ENCODE measurements around the gene PHOX2B.

Gene PHOX2B

GRCh38 chr4:41748571-41749475 is at the start of gene PHOX2B:
Gene PHOX2B, minus strand, starts transcription at chr4:41748725. Its CDS starts 115 bp downstream, at chr4:41748610.
- no peak for DNase-seq

DNA sequence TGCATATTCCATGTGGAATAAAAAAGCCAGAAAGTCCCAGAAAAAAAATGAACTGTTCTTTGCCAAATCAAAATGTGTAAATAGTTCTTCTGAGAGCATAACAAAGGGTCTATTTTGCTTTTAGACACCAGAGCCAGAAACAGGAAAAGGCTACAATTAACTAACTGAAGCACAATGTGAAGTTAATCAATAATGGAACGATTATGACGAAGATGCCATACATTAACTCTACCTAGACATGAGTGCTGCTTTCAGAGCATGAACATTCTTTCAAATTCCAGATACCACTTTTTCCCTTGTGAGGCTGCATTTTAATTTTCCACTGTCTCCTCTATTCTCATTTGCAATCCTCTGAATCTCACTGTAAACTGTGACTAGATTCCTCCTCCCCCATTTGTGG is 48.7 kb upstream of the PHOX2B start:
- DNase-seq = no peak

- no peak for DNase-seq
Observed at GRCh38 chr4:41796545-41797210, 48.2 kb upstream of the PHOX2B start.

DNA sequence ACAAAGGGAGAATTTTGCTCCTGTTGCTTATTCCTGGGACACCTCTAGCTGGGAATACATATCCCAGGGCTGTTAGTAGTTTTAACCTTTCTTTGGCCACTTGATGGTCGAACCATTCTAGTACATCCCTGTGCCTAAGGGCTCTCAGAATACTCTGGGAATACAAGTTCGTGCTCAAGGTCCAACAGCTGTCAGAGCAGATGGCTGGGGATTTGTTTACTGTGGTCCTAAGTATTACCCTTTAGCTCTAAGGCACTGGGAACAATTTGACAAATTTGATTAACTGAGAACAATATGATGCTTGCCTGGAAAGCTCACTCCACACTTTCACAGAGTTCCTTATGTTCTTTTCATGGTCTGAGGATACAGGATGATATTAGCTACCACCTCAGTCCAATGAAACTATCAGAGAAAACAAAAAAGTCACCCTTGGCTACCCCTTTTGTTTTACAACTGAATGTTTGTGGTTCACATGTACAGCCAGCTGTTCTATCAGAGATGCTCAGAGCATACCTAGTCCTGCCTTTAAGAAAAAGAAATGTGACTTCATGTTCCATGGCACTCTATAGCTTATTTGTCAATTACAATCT is 47.4 kb upstream of the PHOX2B start:
- DNase-seq = no peak

GRCh38 chr4:41792166-41792565 is 43.6 kb upstream of the PHOX2B start:
- DNase-seq = no peak

DNA sequence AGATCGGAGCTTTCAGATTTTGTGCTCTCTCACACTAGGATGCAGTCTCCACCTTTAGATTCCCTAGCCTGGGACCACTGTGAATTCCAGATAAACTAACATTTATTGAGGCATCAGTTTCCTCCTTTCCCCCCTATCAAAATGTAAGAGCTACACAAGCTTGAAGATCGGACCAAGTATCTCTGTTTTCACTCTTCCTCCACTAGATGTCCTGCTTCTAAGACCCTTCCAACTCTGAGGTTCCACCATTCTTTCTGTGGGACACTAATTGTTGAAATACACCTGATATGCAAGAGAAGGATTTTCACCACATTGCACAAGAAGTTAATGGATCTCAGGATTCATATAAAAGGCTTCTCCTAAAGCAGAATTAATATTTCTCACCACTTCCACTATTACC is 43.0 kb upstream of the PHOX2B start:
- no peak for DNase-seq

GRCh38 chr4:41787931-41788330 is 39.4 kb upstream of the PHOX2B start:
- no peak for DNase-seq

GRCh38 chr4:41785665-41786064 is 37.1 kb upstream of the PHOX2B start:
- DNase-seq = no peak

DNA sequence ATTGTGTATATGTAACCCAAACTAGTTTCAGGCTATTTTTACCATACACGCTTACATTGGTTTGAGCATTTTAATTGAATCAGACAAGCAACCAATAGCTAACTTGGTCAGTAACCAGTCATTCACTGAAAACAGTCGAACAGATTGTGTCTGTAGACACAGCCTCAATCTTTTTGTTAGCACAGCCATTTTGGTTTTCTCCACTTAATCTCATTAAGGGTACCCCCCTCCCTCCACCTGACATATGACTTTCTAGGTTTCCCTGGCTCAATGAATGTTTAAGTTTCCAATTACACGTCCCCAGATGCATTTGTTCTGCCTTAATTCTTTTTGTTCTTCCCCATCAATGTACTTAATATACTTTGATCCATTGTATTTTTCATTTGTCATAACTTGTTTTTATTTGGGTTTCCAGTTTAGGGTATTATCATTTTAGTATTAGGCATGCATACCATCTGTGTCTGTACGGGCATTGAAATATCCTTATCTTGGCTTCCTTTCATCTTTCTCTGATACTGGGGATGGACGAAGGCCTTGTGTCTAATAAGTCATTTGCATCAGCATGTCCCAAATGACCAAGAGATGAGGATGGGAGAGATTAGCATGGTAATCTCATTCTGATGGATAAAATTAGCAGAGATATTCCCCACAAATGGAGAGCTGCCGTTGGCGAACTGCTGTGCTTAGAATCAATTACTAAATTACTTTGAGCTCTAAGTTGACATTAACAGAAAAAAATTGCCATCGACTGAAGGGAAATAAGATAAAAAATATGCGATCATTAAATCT is 35.9 kb upstream of the PHOX2B start:
- DNase-seq = no peak

GRCh38 chr4:41776466-41776865 is 27.9 kb upstream of the PHOX2B start:
- no peak for DNase-seq

- no peak for DNase-seq
Observed at GRCh38 chr4:41763729-41764128, 15.2 kb upstream of the PHOX2B start.

DNA sequence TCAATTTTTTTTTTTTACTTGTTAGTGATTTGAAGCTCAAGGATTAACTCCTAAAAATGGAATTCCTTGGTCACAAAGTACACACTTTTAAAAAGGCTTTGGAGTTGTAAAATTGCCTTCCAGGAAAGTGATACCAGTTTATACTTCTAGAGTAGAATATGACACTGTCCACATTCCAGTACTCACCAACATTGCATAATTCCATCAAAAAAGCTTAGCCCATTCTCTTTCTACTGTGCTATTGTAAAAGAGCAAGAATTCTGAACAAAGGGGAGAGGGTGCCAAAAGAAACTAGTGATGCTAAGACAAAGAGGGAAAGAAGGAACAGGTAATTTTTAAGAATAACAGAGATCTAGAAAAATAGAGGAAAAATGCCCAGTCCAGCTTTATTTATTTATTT is 10.4 kb upstream of the PHOX2B start:
- no peak for DNase-seq

GRCh38 chr4:41757521-41758156 is 9.1 kb upstream of the PHOX2B start:
- DNase-seq = no peak

GRCh38 chr4:41753942-41754341 is 5.4 kb upstream of the PHOX2B start:
- DNase-seq = no peak

DNA sequence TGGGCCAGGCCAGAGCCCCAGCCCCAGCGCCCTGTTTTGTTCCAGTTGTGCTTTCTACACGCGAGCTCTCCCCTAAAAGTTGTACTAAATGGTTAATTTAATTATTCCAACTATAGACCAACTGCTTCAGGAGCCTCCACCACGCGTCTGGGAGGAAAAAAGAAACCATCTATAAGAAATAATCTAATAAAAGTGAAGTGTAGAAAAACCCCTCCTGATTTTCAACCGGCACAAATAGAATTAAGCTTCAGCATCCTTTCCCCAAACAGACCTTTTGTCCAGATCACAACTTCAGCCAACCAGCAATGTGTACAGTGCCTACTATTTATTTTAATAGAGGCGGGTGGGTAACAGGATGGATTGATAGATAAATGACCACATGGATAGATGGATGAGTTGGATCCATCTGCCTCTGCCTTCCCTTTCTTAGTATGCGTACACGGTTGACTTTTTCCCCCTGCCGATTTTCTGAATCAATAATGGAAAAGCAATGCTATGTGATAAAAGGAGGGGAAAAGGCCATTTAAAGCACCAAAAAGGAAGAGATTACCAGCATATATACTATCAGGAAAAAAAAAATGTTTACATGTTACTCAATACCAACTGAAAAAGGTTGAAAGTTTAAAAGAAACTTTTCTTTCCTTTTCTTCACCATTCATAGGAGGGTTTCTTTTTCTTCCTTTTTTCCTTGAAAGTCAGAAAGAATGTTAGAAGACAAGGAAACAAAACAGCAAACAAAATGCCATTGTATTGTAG is 3.7 kb upstream of the PHOX2B start:
- no peak for DNase-seq

GRCh38 chr4:41751449-41752061 is 3.0 kb upstream of the PHOX2B start:
- DNase-seq = no peak

- DNase-seq = no peak
Observed at GRCh38 chr4:41750626-41751448, 2.3 kb upstream of the PHOX2B start.

DNA sequence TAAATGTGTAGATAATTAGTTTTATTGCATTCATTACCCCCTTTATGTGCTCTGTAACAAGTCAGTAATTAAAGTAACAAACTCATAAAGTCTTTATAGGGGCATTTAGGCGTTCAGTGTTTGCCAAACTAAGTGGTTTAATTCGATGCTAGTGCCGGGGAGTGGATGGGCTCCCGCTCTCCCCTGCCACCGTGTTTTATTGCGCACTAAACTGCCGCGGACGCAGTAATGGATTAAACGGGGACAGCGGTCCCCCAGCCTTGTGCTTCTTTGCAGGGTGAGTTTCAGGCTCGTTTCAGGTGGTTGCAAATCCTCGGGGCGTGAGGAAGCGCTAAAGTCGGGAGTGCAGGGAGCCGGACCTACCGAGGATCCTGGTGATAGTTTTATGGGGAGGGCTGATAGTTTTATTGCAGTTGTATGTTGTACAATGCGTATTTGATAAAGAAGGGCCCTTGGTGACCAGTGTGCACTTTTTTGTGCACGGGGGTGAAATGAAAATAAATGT is 1.6 kb upstream of the PHOX2B start:
- DNase-seq = no peak

- no peak for DNase-seq
Observed at GRCh38 chr4:41749631-41750039, 1.1 kb upstream of the PHOX2B start.

- no peak for DNase-seq
Observed at GRCh38 chr4:41748074-41748570, 403 bp downstream of the PHOX2B start.

Data from bone marrow (tissue), 2 donors.